GM21786 (cell line): Measurements from ENCODE around the gene SLIT1.

Experiments
- ATAC-seq: cut with Tn5 transposase; IDR thresholded peaks from one replicate; pipeline ENCODE4 v1.9.1; 2021; ENCODE audit not compliant: unreplicated experiment

SLIT1 gene

DNA sequence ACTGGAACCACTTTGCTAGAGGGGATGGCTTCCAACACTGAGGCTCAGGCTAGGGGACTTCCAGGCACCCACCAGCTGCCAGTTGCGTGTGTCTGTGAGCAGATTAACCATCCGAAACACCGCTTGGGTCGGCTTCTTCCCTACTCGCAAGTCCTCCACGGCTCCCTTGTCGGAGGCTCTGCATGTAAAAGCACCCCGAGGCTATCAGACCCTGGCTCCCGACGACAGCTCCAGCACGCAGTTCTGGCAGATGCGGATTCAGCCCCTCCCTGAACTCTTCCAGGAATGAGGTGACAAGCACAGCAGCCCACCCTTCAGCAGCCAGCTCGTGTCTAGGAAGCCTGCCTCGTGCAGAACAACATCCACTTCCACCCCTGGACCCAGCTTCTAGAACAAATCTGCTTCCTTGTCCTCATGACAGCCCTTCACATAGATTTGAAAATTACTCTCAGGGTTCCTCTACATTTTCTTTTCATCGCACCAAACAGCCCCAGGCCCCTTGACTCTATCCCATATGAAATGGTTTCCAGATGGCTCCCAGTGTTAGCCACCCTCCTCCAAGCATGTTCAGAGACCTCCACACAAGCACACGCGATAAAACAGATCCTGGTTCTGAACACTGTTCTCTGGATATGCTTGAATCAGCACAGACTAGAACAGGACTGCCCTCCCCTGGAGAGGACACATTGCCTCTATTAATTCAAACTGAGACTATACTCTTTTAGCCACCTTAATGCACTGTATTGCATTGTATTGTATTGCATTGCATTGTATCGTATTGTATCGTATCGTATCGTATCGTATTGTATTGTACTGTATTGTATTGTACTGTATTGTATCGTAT is 44.6 kb downstream of the SLIT1 start:
- ATAC-seq = no peak

DNA sequence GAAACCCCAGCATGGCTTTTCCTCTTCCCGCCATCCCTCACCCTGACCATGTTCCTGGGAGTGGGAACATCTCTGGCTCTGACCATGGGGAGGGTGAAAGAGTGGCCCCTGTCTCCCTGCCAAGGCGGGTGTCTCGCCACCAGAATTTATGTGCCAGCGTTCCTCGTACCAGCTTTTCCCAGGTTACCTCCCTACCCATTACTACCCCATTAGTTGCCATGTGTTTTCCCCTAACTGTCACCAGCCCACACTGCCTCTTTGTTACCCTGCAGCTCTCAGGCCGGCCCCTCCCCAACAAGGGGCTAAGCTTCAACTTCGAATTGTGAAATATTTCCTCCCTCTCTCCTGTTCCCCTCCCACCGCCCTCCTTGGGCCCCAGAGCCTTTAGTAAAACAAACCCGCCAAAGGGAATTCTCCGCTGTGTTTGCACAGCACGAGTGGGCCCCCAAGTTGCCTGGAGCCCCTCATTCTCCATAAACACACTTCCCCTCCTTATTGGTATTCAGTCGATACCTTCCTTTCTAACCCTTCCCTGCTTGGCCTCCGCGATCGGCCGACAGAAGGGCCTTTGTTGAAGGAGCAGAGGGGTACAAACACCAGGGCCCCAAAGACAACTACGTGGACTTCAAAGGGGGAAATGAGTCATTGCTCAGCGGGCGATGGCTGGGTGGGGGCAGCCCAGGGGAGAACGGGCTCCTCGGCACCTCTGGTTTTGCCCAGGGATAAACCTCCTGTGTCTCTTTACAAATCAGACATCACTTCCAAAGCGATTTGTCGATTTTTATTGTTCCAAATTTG is 45.5 kb downstream of the SLIT1 start:
- no peak for ATAC-seq

DNA sequence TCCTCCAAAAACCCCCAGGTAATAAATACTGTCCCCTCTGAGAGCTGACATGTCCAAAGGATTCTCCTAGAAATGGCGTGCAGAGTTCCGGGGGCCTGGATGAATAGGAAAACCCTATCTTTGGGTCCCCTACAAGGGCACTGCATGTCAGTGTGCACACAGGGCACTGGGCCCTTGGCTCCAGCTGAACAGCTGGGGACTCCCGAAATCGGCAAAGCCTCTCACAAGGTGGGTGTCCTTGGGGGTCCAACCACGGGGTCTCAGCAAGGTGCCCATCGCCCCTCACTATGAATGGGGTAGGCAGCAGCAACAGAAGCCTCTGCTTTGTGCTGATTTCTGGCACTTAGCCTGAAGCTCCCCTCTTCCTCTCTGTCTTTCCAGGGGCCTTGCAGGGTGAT is 46.1 kb downstream of the SLIT1 start:
- ATAC-seq = no peak

DNA sequence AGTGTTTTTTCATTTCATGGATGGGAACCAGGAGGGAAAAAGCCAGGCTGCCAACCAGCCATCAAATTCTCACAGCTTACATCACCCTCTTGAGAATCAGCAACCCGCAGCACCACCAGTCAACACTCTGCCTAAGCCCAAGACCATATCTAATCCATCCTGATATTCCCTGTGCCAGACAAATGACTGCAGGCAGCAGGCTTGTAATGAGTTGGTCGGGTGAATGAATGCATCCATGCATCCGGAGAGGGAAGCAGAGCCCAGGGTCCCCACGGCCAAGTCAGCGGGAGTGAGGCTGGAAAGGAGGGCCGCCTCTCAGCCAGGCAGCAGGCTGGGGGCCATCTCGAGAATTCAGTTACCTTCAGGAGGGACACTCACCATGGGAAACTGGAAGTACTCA is 46.9 kb downstream of the SLIT1 start:
- no peak for ATAC-seq

DNA sequence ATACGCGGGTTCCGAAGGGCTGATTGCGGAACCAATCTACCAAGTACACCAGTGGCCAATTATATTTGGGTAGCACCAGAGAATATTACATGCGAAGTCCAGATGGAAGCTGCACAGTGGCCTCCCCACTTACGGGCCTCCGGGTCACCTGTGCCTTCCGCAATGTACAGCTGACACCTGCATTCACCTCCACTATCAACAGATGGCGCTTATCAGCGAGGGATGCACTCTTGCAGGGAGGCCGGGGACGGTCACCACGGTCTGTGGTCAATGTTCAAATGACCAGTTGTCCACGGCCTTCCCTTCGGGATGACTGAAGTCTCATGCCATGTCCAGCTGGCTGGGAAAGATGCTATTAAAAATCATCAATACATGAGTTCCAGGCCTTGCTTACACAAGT is 47.6 kb downstream of the SLIT1 start:
- ATAC-seq = no peak

DNA sequence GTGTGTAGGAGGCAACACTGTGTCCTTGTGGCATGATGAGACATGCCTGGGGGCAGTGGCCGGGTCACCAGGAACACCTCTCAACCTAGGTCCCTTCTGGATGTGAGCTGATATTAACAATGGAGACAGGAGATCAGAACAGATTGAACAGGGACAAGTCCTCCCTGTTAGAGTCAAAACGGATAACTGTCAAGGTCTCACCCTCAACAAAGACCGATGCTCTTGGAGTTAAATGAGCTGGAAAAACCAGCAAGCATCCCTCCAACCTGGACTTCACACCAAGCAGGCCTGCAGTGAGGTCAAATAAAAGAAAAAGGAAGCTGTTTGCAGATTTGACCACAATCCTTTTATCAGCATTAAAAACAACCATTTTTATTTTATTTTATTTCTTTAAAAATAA is 49.0 kb downstream of the SLIT1 start:
- no peak for ATAC-seq

DNA sequence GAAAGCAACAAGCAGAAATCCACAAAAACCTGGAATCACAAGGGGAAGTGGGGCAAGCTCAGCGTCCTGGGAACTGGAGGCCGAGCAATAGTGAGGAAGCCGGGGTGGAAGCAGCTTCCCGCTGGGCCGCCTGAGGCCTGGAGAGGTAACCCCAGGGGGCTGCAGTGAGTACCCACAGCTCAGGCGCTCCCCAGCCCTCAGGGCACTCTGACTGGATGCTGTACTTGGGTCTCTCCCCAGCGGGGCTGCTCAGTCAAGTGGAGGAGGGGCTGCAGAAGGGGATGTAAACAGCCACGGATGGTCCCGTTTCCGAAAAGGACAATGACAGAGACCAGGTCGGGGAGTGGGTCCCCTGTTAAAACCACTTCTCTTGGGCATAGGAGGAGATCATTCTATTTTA is 50.3 kb downstream of the SLIT1 start:
- ATAC-seq = no peak

DNA sequence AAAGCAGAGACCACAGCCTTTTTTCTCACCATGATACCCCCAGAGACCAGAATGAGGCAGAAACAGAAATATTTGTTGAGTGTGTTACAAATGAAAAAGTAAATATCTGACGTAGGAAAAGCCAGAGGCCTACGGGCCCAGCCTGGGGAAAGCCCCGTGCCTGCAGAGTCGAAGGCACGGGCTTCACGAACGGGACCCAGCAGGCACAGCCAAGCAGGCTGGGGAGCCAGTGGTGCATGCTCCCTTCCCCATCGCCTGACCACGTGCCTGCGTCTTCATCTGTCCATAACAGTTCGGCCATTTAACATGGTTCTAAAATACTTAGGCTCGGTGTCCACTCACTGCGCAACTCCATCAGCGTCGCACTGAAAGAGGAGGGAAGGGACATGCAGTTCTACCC is 50.8 kb downstream of the SLIT1 start:
- ATAC-seq = no peak

DNA sequence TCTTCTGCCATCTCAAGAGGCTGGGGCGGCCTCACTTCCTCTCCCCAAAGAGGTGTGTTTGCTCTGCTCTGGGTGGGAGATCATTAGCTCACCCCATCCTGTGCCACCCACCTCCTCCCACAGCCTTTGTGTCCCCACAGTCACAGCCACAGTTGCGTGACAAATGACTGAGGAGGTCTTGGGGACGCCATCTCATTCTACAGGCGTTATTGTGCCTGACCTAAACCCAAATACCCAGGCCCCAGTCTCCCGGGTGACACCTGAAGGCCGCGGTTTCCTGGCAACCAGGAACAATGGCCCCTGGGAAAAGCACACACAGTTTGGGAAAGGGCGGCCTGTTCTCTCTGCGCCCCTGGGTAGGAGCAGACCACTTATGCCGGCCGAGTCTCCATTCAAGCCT is 51.6 kb downstream of the SLIT1 start:
- ATAC-seq = no peak

DNA sequence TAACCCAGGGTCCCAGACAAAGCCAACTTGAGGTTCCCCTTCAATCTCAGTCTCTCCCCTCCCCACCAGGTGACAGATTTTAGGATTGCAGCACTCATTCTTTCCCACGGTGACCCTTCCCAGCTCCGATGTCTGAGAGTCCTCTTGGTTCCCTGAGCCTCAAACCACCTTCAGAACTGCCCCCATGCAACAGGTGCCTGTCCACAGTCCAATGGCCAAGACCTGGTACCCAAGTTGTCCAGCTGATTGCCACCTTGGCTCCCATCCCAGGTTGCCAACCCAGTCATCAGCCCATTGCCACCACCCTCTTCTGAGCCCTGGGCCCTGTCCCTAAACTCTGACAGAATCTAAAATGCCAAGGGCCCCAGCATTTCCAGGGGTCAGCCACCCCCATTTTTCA is 53.5 kb downstream of the SLIT1 start:
- ATAC-seq = no peak

DNA sequence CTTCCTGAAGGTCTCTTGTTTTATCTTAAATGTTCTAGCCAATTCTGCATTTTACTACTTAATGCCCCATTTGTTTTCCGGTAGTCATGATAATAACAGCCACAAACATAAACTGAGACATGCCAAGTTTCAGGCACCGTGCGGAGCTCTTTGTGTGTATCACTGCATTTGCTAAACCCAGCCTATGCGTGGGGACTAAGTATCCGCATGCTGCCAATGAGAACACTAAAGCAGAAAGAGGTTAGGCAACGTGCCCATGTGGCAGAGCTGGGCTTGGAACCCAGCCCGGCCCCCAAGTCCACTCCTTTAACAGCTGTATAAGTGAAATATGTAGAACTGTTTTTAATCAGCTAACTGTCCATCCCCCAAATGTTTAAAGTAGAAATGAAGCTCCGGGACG is 54.1 kb downstream of the SLIT1 start:
- ATAC-seq = no peak

DNA sequence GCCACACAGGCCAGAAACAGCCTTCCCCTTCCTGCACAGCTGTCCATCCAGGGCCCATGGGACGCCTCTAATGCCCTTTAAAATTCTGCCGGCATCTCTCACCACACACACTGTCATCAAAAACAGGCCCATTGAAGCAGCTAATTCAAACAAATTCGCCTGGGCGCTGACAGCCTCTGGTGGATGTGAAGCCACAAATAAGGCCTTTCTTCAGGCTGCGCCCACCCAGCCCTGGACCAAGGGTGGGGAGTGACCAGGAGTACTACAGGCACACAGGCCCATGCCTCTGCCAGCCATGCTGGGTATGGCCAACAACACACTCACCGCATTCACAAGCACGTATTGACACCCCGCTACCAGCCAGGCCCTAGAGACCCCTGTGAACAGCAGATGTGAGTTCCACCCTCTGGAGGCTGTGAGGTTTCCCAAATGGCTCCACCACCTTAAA is 54.6 kb downstream of the SLIT1 start:
- ATAC-seq = no peak

DNA sequence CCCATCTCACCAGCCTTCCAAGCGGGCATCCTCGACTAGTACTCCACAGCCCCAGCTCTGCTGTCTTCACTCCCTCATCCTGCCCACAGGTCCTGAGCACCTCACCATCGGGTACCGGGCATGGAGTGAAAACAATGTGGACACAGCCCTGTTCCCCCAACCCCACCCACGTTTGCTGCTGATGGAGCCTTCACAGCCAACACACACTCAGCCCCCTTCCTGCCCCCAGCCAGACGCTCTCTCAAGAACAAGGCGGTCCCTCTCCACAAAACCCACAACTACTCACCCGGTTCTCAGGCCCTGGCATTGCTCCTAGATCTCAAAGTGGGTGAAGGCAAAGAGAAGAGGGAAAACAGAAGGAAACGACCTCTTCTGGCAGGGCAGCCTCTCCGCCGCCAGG is 56.1 kb downstream of the SLIT1 start:
- ATAC-seq = no peak

DNA sequence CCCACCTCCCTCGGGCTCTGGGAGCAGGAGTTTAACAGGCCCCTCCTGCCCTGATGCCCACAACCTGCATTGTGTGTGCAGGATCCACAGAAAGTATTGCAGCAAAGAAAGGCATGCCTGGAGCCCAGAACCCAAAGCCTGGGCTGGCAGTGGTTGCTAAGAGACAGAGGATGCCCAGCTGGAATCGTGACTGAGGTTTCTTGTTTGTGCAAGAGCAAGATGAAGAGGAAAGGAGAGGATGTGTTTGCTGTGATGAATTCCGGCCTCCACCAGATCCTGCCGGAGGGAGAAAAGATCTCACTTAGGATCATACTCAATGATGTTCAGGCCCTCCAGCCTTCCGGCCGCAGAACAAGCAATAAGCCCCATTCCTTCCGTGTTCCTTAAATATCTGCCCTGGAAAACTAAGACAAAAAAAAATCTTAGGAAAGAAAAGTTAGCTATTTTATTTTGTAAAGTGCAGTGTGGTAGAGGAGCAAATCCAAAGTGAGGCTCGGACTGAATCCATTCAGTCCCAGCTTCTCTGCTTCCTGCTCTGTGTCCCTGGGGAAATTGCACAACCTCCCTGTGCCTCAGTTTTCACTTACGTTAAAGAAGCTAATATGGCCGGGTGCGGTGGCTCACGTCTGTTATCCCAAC is 57.1 kb downstream of the SLIT1 start:
- no peak for ATAC-seq

DNA sequence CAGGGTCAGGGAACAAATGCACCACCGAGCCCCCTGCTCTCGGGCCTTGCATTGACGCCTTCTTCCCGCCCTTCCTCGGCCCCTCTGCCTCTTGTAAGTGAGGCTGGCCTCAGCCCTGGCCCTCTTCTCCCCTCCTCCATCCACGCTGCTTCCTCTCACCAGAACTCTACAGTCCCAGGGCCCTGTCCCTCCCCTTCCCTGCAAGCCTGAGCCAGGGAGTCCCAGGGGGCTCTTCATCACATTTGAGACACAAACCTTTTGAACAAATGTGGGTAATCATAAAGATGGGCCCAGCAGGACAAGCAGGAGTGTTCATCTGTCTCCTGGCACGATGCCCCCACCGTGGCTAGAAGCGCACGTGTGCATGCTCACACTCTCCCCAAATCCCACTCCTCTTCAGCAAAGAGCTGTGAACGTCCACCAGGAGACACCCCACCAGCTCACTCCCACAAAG is 57.7 kb downstream of the SLIT1 start:
- ATAC-seq = no peak

DNA sequence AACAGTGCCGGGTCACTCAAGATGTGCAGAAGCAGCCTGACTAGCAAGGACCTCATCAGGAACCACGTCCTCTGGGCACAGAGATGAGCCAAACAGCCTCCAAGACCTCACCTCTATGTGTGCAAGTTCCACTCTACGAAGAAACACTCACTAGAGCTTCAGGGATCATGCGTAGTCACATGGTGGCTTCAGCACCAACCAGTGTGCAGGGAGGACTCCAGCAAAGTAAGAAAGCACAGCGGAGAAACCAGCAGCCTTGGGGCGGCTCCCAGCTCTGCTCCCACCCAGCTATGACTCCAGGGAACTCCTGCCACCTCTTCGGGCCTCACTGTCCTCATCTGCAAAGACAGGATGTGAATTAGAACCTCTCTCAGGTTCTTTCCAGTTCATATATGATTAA is 58.2 kb downstream of the SLIT1 start:
- ATAC-seq = no peak

DNA sequence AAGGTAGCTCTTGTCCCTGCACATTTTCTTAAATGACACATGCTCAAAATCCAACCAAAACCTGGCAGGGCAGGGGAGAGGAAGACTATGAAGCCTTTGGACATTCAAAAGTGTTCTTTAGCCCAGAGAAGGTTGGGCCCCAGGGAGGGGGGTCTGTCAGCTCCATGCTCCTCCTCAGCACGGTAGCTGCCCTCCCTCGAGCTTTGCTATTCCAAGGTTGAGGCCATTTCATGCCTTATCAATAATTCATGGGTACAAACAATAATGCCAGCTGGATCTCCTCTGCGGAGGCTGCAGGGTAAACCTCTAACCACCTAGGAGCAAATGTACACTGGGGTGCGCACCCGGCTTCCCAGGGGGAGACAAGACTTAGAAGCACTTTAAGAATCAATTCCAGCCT is 61.5 kb downstream of the SLIT1 start:
- no peak for ATAC-seq

DNA sequence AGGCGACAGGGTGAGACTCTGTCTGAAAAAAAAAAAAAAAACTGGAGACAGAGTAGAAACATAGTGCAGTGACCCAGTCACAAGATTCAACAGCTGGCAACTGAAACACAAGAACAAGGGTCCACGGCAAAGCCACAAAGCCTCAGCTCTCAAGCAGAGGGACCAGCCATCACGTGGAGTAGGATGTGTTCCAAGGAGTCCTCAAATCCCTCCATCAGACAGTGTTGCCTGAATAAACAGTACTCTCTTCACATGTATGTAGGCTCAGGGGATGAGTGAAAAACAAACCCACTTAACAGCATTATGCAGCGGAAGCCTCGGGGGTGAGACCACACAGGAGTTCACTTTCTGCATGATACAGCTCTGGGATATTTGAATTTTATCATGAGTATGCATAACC is 62.0 kb downstream of the SLIT1 start:
- ATAC-seq = no peak

DNA sequence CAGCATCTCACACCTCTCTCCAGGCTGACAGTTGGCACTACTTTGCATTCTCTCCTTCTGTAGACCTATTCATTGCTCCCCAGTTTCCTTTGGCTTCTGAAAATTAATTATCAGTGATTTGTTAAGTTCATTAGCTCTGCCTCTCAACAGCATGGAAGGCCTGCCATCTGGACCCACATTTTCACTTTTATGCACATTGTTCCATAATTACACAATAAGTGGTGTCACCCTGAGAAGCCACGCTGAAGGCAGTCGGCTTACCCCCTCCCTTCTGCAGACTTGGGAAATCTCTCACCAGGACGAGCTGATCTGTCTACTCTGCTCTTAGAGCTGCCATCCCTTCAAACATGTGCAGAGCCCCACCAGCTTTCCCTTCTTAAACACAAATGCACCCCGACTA is 64.7 kb downstream of the SLIT1 start:
- no peak for ATAC-seq

DNA sequence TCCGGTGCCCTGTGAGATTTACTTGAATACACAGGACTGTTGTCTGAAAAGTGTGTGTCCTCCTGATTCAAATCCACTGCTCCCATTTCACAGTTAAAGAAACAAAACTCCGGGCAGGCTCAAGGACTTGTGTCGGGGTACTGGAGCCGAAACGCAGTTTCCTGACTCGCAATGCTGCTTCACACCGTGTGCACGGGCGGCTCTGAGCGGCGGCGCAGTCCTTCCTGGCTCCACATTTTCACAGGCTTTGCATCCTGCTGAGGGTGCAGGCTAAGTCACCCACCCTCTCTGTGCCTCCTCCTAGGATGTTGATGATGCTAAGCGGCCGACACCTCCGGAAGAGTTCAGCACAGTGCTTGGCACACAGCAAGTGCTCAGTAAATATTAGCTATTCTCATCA is 65.4 kb downstream of the SLIT1 start:
- ATAC-seq = no peak

DNA sequence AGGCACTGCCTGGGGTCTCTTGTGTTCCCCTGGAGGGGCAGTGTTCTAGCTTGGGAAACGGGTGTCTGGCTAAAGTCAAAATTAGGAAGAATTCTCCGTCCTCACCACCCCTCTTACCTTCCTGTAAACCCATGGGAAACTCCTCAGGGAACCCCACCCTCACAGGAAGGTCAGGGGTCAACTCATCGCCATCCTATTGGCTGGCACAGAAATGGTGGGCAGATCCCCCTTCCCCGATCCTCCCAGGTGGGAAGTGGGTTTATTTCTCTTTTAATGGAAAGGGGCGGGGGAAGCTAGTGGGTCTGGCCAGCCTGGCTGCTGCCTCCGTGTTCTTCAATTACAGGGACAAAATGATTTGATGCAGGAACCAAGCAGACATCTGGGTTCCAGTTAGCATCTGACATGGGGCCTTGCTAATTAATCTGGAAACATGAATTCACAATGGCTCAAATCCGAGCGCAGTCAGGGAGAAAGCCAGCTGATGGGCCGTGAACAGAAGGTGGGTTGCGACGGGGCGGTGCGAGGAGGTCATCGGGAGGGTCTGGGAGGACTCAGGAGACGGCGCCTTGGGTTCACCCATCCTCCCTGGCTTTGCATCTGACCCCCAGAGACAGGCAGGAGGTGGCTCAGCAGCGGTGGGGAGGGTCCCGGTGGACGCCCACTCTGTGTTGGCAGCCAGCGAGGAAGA is 66.6 kb downstream of the SLIT1 start:
- ATAC-seq = no peak
